ENCODE data around the gene AUH. TPM values are rescaled to one million over a fixed set of nuclear protein-coding genes. Genes with fewer than 3 reads are reported as not detected.

The AUH gene
- total and polyA plus RNA-seq, 4 experiments from 2014 or later = 9.9 to 25.2 (median 20.7) TPM

- DNase-seq = no peak
- H3K4me3 ChIP-seq (ENCODE audit: low read length in 2 of 2) = no peak overlapping the region
- POLR2A ChIA-PET (ENCODE audit: partially characterized antibody) = no interaction called here
- H3K4me1 ChIP-seq (ENCODE audit: insufficient read depth, low read length) = no peaks in the 10 kb centered on the region
- no peaks in the 10 kb centered on the region for H3K27me3 Mint-ChIP-seq
- H3K9me3 Mint-ChIP-seq = peaks cover 0 to 6% (median 0%) of the 10 kb centered on the region in 8 donors
- H3K27ac Mint-ChIP-seq = no peak overlapping the region
- CTCF ChIA-PET (ENCODE audit: partially characterized antibody) = interaction anchor here (1.1 kb wide), 1 partner anchor 9 kb away, joined by 4 read pairs; no protein-coding TSS in a partner anchor
- H3K9me3 ChIP-seq (ENCODE audit: control insufficient read depth in 1 of 2, low read length in 2 of 2) = no peaks in the 10 kb centered on the region
- H3K4me1 Mint-ChIP-seq = peaks cover 0 to 7% (median 5%) of the 10 kb centered on the region in 4 donors
- H3K27me3 ChIP-seq (ENCODE audit: insufficient read depth, low read length) = no peaks in the 10 kb centered on the region
- no peaks in the 10 kb centered on the region for H3K36me3 ChIP-seq (ENCODE audit: insufficient read depth, low read length)
- no peak overlapping the region for H3K4me3 Mint-ChIP-seq
- H3K27ac ChIP-seq (ENCODE audit: low read depth, low read length) = no peak overlapping the region
- intact Hi-C loops (cut with micrococcal nuclease) = no loop called here
- no peaks in the 10 kb centered on the region for H3K36me3 Mint-ChIP-seq
Observed at GRCh38 chr9:91186632-91187108, 175.0 kb downstream of the AUH start.

GRCh38 chr9:91185193-91185886 lies 176.4 kb downstream of the AUH start:
- no peaks in the 10 kb centered on the region for H3K36me3 Mint-ChIP-seq
- H3K4me3 Mint-ChIP-seq = no peak overlapping the region
- no peak overlapping the region for H3K27ac Mint-ChIP-seq
- peaks cover 0 to 7% (median 4%) of the 10 kb centered on the region in 4 donors for H3K4me1 Mint-ChIP-seq
- no peaks in the 10 kb centered on the region for H3K27me3 ChIP-seq (ENCODE audit: insufficient read depth, low read length)
- CTCF ChIA-PET (ENCODE audit: partially characterized antibody) = no interaction called here
- H3K27me3 Mint-ChIP-seq = no peaks in the 10 kb centered on the region
- H3K27ac ChIP-seq (ENCODE audit: low read depth, low read length) = no peak overlapping the region
- H3K36me3 ChIP-seq (ENCODE audit: insufficient read depth, low read length) = no peaks in the 10 kb centered on the region
- DNase-seq = no peak
- peaks cover 0 to 6% (median 0%) of the 10 kb centered on the region in 8 donors for H3K9me3 Mint-ChIP-seq
- H3K4me1 ChIP-seq (ENCODE audit: insufficient read depth, low read length) = no peaks in the 10 kb centered on the region
- H3K9me3 ChIP-seq (ENCODE audit: control insufficient read depth in 1 of 2, low read length in 2 of 2) = no peaks in the 10 kb centered on the region
- POLR2A ChIA-PET (ENCODE audit: partially characterized antibody) = interaction anchor here (1.0 kb wide), 1 partner anchor 10 kb away, joined by 3 read pairs; no protein-coding TSS in a partner anchor
- intact Hi-C loops (cut with micrococcal nuclease) = no loop called here
- H3K4me3 ChIP-seq (ENCODE audit: low read length in 2 of 2) = no peak overlapping the region

- intact Hi-C loops (cut with micrococcal nuclease) = no loop called here
Observed at GRCh38 chr9:91182429-91183225, 179.1 kb downstream of the AUH start.

GRCh38 chr9:91181541-91181940 lies 180.2 kb downstream of the AUH start:
- ChIA-PET POLR2A (ENCODE audit: partially characterized antibody) (no interaction called here), CTCF (ENCODE audit: partially characterized antibody) (no interaction called here)
- DNase-seq = no peak
- no peaks in the 10 kb centered on the region for H3K9me3 ChIP-seq (ENCODE audit: control insufficient read depth in 1 of 2, low read length in 2 of 2)
- intact Hi-C loops (cut with micrococcal nuclease) = no loop called here
- Mint-ChIP-seq H3K4me3 (no peak overlapping the region), H3K36me3 (no peaks in the 10 kb centered on the region), H3K4me1 (peaks cover 11 to 20% (median 13%) of the 10 kb centered on the region in 4 donors), H3K27me3 (no peaks in the 10 kb centered on the region), H3K9me3 (no peaks in the 10 kb centered on the region), H3K27ac (no peak overlapping the region)
- no peak overlapping the region for H3K4me3 ChIP-seq (ENCODE audit: low read length in 2 of 2)
- H3K27me3 ChIP-seq (ENCODE audit: insufficient read depth, low read length) = no peaks in the 10 kb centered on the region
- no peaks in the 10 kb centered on the region for H3K36me3 ChIP-seq (ENCODE audit: insufficient read depth, low read length)
- no peak overlapping the region for H3K27ac ChIP-seq (ENCODE audit: low read depth, low read length)
- H3K4me1 ChIP-seq (ENCODE audit: insufficient read depth, low read length) = peaks cover 12% of the 10 kb centered on the region

More at GRCh38 chr9:91182429-91183225, 179.1 kb downstream of the AUH start:
- H3K27ac Mint-ChIP-seq = no peak overlapping the region
- no peaks in the 10 kb centered on the region for H3K9me3 Mint-ChIP-seq
- H3K4me3 Mint-ChIP-seq = no peak overlapping the region
- no peaks in the 10 kb centered on the region for H3K36me3 ChIP-seq (ENCODE audit: insufficient read depth, low read length)
- no peak overlapping the region for H3K27ac ChIP-seq (ENCODE audit: low read depth, low read length)
- H3K4me1 Mint-ChIP-seq = peaks cover 5 to 17% (median 10%) of the 10 kb centered on the region in 4 donors
- H3K9me3 ChIP-seq (ENCODE audit: control insufficient read depth in 1 of 2, low read length in 2 of 2) = no peaks in the 10 kb centered on the region
- DNase-seq = no peak
- H3K27me3 Mint-ChIP-seq = no peaks in the 10 kb centered on the region
- ChIA-PET POLR2A (ENCODE audit: partially characterized antibody) (no interaction called here), CTCF (ENCODE audit: partially characterized antibody) (no interaction called here)
- H3K4me1 ChIP-seq (ENCODE audit: insufficient read depth, low read length) = peaks cover 7% of the 10 kb centered on the region
- H3K4me3 ChIP-seq (ENCODE audit: low read length in 2 of 2) = no peak overlapping the region
- H3K27me3 ChIP-seq (ENCODE audit: insufficient read depth, low read length) = no peaks in the 10 kb centered on the region
- H3K36me3 Mint-ChIP-seq = no peaks in the 10 kb centered on the region

GRCh38 chr9:91180930-91181268 lies 180.8 kb downstream of the AUH start:
- peaks cover 11 to 20% (median 13%) of the 10 kb centered on the region in 4 donors for H3K4me1 Mint-ChIP-seq
- H3K36me3 Mint-ChIP-seq = no peaks in the 10 kb centered on the region
- DNase-seq = no peak
- ChIA-PET POLR2A (ENCODE audit: partially characterized antibody) (no interaction called here), CTCF (ENCODE audit: partially characterized antibody) (no interaction called here)
- no peaks in the 10 kb centered on the region for H3K27me3 Mint-ChIP-seq
- Histone ChIP-seq H3K27me3 (ENCODE audit: insufficient read depth, low read length) (no peaks in the 10 kb centered on the region), H3K4me3 (ENCODE audit: low read length in 2 of 2) (no peak overlapping the region), H3K27ac (ENCODE audit: low read depth, low read length) (no peak overlapping the region), H3K36me3 (ENCODE audit: insufficient read depth, low read length) (no peaks in the 10 kb centered on the region), H3K9me3 (ENCODE audit: control insufficient read depth in 1 of 2, low read length in 2 of 2) (no peaks in the 10 kb centered on the region), H3K4me1 (ENCODE audit: insufficient read depth, low read length) (peaks cover 12% of the 10 kb centered on the region)
- intact Hi-C loops (cut with micrococcal nuclease) = no loop called here
- no peaks in the 10 kb centered on the region for H3K9me3 Mint-ChIP-seq
- H3K27ac Mint-ChIP-seq = no peak overlapping the region
- H3K4me3 Mint-ChIP-seq = no peak overlapping the region

GRCh38 chr9:91180240-91180929 lies 181.3 kb downstream of the AUH start:
- POLR2A ChIA-PET (ENCODE audit: partially characterized antibody) = no interaction called here
- H3K27me3 ChIP-seq (ENCODE audit: insufficient read depth, low read length) = no peaks in the 10 kb centered on the region
- CTCF ChIA-PET (ENCODE audit: partially characterized antibody) = no interaction called here
- Mint-ChIP-seq H3K9me3 (no peaks in the 10 kb centered on the region), H3K36me3 (no peaks in the 10 kb centered on the region), H3K27me3 (no peaks in the 10 kb centered on the region), H3K4me1 (peaks cover 11 to 25% (median 15%) of the 10 kb centered on the region in 4 donors), H3K4me3 (no peak overlapping the region), H3K27ac (no peak overlapping the region)
- no peak overlapping the region for H3K4me3 ChIP-seq (ENCODE audit: low read length in 2 of 2)
- H3K4me1 ChIP-seq (ENCODE audit: insufficient read depth, low read length) = peaks cover 14% of the 10 kb centered on the region
- intact Hi-C loops (cut with micrococcal nuclease) = no loop called here
- no peak for DNase-seq
- H3K9me3 ChIP-seq (ENCODE audit: control insufficient read depth in 1 of 2, low read length in 2 of 2) = no peaks in the 10 kb centered on the region
- H3K27ac ChIP-seq (ENCODE audit: low read depth, low read length) = no peak overlapping the region
- H3K36me3 ChIP-seq (ENCODE audit: insufficient read depth, low read length) = no peaks in the 10 kb centered on the region

Data from CD4-positive, alpha-beta memory T cell (primary cell).